Astrocyte (in vitro differentiated cells and primary cell): ENCODE measurements around the gene CAV1. TPM values are rescaled to one million over a fixed set of nuclear protein-coding genes. Genes with fewer than 3 reads are reported as not detected.
A peak's percentile ranks its signal among the peaks of the same experiment; 100 is the strongest.

Experiments
- DNase-seq: peaks from one replicate; pipeline ENCODE4 v3.0.0-alpha.2; 2010; ENCODE audit warnings: low read depth
- FAIRE-seq: peaks from 2 replicates; lab custom pipeline; 2011; peaks lifted over from hg19 to GRCh38; lab: Jason Lieb, UNC
- H2AFZ ChIP-seq: 2 replicates; pipeline ENCODE4 v1.6.0; 2012; ENCODE audit warnings: low read depth, low read length, inconsistent platforms
- H3K27ac ChIP-seq: 2 replicates; pipeline ENCODE4 v1.5.1; 2011; ENCODE audit warnings: low read depth, low read length, inconsistent platforms
- H3K27me3 ChIP-seq: 2 replicates; pipeline ENCODE4 v1.6.0; 2011; ENCODE audit warnings: low read length, inconsistent platforms; ENCODE audit not compliant: insufficient read depth
- H3K36me3 ChIP-seq: 2 replicates; pipeline ENCODE4 v1.5.1; 2011; ENCODE audit warnings: low read length, inconsistent platforms; ENCODE audit not compliant: insufficient read depth
- H3K4me1 ChIP-seq: 2 replicates; pipeline ENCODE4 v1.5.1; 2011; ENCODE audit warnings: low read length, inconsistent platforms; ENCODE audit not compliant: insufficient read depth
- H3K4me2 ChIP-seq: 2 replicates; pipeline ENCODE4 v1.6.0; 2012; ENCODE audit warnings: low read length, inconsistent platforms
- H3K4me3 ChIP-seq: 2 replicates; pipeline ENCODE4 v1.5.1; 2011; ENCODE audit warnings: low read depth, mild to moderate bottlenecking, low read length, inconsistent platforms; ENCODE audit not compliant: insufficient read depth
- H3K79me2 ChIP-seq: 2 replicates; pipeline ENCODE4 v1.6.0; 2012; ENCODE audit warnings: mild to moderate bottlenecking, low read length, inconsistent platforms; ENCODE audit not compliant: insufficient read depth
- H3K9ac ChIP-seq: 2 replicates; pipeline ENCODE4 v1.6.0; 2012; ENCODE audit warnings: mild to moderate bottlenecking, low read length, inconsistent platforms
- H3K9me3 ChIP-seq: 2 replicates; pipeline ENCODE4 v1.5.1; 2012; ENCODE audit warnings: low read depth, mild to moderate bottlenecking, low read length, inconsistent platforms; ENCODE audit not compliant: insufficient read depth
- H4K20me1 ChIP-seq: 2 replicates; pipeline ENCODE4 v1.6.0; 2012; ENCODE audit warnings: low read length, inconsistent platforms; ENCODE audit not compliant: insufficient read depth
- H3K27ac Mint-ChIP-seq: one replicate; pipeline ENCODE4 v1.8.0; 2021; ENCODE audit warnings: mild to moderate bottlenecking, mixed read lengths; ENCODE audit not compliant: unreplicated experiment
- H3K27me3 Mint-ChIP-seq: one replicate; pipeline ENCODE4 v1.8.0; 2021; ENCODE audit warnings: low read depth, mixed read lengths; ENCODE audit not compliant: unreplicated experiment
- H3K36me3 Mint-ChIP-seq: one replicate; pipeline ENCODE4 v1.8.0; 2021; ENCODE audit warnings: low read depth, mixed read lengths; ENCODE audit not compliant: unreplicated experiment
- H3K4me1 Mint-ChIP-seq: one replicate; pipeline ENCODE4 v1.8.0; 2021; ENCODE audit warnings: low read depth, mixed read lengths; ENCODE audit not compliant: unreplicated experiment
- H3K4me3 Mint-ChIP-seq: one replicate; pipeline ENCODE4 v1.8.0; 2021; ENCODE audit warnings: mild to moderate bottlenecking, moderate library complexity, mixed read lengths; ENCODE audit not compliant: unreplicated experiment
- H3K9me3 Mint-ChIP-seq: one replicate; pipeline ENCODE4 v1.8.0; 2021; ENCODE audit warnings: mild to moderate bottlenecking, mixed read lengths; ENCODE audit not compliant: unreplicated experiment
- EZH2 ChIP-seq: IDR thresholded peaks from 2 replicates; pipeline ENCODE4 v1.6.1; 2012; ENCODE audit warnings: mild to moderate bottlenecking, low read length, inconsistent platforms; ENCODE audit not compliant: insufficient read depth
- total RNA-seq: library from RNA; stranded (reverse); gene quantifications from 2 replicates; pipeline ENCODE4 v1.2.1, GENCODE V29; 2021
- TF ChIP-seq, protein P1 (sequence below): IDR thresholded peaks from 2 replicates; pipeline ENCODE4 v1.5.1; 2011; ENCODE audit warnings: low read depth, mild to moderate bottlenecking, inconsistent platforms, low read length, moderate library complexity; ENCODE audit not compliant: insufficient read depth

CAV1 gene
- total RNA-seq, 1 donor from 2014 or later, result 472 TPM

GRCh38 chr7:116566666-116567065, 41.8 kb downstream of the CAV1 start:
- no peak overlapping the region for H3K27ac Mint-ChIP-seq
- no peak overlapping the region for H2AFZ ChIP-seq
- no peaks in the 10 kb centered on the region for H3K27me3 Mint-ChIP-seq
- no peak overlapping the region for H3K9ac ChIP-seq
- no peak for DNase-seq
- TF ChIP-seq, protein P1, sequence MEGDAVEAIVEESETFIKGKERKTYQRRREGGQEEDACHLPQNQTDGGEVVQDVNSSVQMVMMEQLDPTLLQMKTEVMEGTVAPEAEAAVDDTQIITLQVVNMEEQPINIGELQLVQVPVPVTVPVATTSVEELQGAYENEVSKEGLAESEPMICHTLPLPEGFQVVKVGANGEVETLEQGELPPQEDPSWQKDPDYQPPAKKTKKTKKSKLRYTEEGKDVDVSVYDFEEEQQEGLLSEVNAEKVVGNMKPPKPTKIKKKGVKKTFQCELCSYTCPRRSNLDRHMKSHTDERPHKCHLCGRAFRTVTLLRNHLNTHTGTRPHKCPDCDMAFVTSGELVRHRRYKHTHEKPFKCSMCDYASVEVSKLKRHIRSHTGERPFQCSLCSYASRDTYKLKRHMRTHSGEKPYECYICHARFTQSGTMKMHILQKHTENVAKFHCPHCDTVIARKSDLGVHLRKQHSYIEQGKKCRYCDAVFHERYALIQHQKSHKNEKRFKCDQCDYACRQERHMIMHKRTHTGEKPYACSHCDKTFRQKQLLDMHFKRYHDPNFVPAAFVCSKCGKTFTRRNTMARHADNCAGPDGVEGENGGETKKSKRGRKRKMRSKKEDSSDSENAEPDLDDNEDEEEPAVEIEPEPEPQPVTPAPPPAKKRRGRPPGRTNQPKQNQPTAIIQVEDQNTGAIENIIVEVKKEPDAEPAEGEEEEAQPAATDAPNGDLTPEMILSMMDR, result no peak
- no peak for TF ChIP-seq EZH2
- no peak overlapping the region for H3K4me3 ChIP-seq
- H3K4me2 ChIP-seq, result no peak overlapping the region
- H3K9me3 Mint-ChIP-seq, result no peaks in the 10 kb centered on the region
- no peaks in the 10 kb centered on the region for H3K27me3 ChIP-seq
- no peak overlapping the region for H3K27ac ChIP-seq
- no peaks in the 10 kb centered on the region for H3K9me3 ChIP-seq
- H3K36me3 ChIP-seq, result no peaks in the 10 kb centered on the region
- no peak for FAIRE-seq
- H3K4me1 ChIP-seq, result peaks cover 20% of the 10 kb centered on the region
- H3K36me3 Mint-ChIP-seq, result no peaks in the 10 kb centered on the region
- no peaks in the 10 kb centered on the region for H4K20me1 ChIP-seq
- H3K79me2 ChIP-seq, result no peaks in the 10 kb centered on the region
- H3K4me3 Mint-ChIP-seq, result no peak overlapping the region
- H3K4me1 Mint-ChIP-seq, result peaks cover 18% of the 10 kb centered on the region

GRCh38 chr7:116569737-116570136, 44.9 kb downstream of the CAV1 start:
- Histone ChIP-seq H3K27me3 (no peaks in the 10 kb centered on the region), H4K20me1 (no peaks in the 10 kb centered on the region), H3K27ac (peak overlapping the region; percentile 82), H3K36me3 (no peaks in the 10 kb centered on the region), H3K9ac (peak overlapping the region; percentile 48), H3K4me2 (peak overlapping the region; percentile 68), H3K4me3 (no peak overlapping the region), H3K4me1 (peaks cover 29% of the 10 kb centered on the region), H3K9me3 (no peaks in the 10 kb centered on the region), H2AFZ (no peak overlapping the region), H3K79me2 (no peaks in the 10 kb centered on the region)
- Mint-ChIP-seq H3K9me3 (no peaks in the 10 kb centered on the region), H3K27ac (peak overlapping the region; percentile 35), H3K4me1 (peaks cover 30% of the 10 kb centered on the region), H3K4me3 (no peak overlapping the region), H3K27me3 (no peaks in the 10 kb centered on the region), H3K36me3 (no peaks in the 10 kb centered on the region)
- peak; percentile 97 for FAIRE-seq
- TF ChIP-seq, protein P1, result no peak
- no peak for TF ChIP-seq EZH2
- peak; percentile 89 for DNase-seq

DNA sequence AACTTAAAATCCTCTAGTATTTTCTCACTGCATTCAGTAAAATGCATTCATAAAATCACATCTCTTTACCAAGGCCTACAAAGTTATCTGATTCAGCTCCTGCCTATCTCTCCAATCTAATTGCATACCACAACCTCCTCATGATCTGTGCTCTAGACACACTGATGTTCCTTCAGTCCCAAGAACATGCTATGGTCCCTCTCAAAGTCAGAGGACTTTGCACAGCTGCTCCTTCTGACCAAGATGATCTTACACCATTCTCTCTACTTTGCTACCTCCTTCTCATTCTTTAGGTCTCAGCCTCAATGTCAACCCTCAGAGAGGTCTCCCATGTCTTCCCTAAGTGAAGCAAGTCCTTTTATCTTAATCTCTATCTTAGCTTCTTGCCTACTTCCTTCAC, 45.5 kb downstream of the CAV1 start:
- Histone ChIP-seq H3K79me2 (no peaks in the 10 kb centered on the region), H4K20me1 (no peaks in the 10 kb centered on the region), H3K4me3 (no peak overlapping the region), H3K4me1 (peaks cover 29% of the 10 kb centered on the region), H3K27ac (peak overlapping the region; percentile 82), H3K27me3 (no peaks in the 10 kb centered on the region), H3K36me3 (no peaks in the 10 kb centered on the region), H3K4me2 (peak overlapping the region; percentile 68), H3K9ac (peak overlapping the region; percentile 48), H3K9me3 (no peaks in the 10 kb centered on the region), H2AFZ (no peak overlapping the region)
- peak; percentile 29 for FAIRE-seq
- Mint-ChIP-seq H3K9me3 (no peaks in the 10 kb centered on the region), H3K4me1 (peaks cover 33% of the 10 kb centered on the region), H3K4me3 (no peak overlapping the region), H3K36me3 (no peaks in the 10 kb centered on the region), H3K27me3 (no peaks in the 10 kb centered on the region), H3K27ac (peak overlapping the region; percentile 35)
- DNase-seq, result no peak
- TF ChIP-seq, protein P1, result no peak
- no peak for TF ChIP-seq EZH2
